SIG-M5 treated with dmso at 0.1 percent for 504 hours (cell line): ENCODE results near the gene PRTFDC1.
"Not testable (repeated sequence)": the region's sequence is repeated elsewhere in the genome, so short reads cannot be mapped to it uniquely, and the experiment has no call there.

Source experiments
- DNase-seq: peaks from one replicate; lab custom pipeline; 2025; ENCODE audit not compliant: unreplicated experiment; lab: John Stamatoyannopoulos, UW

PRTFDC1 gene

GRCh38 chr10:24935504-24936292, 16.7 kb downstream of the PRTFDC1 start:
- no peak for DNase-seq

GRCh38 chr10:24931236-24931635, 21.2 kb downstream of the PRTFDC1 start:
- no peak for DNase-seq

GRCh38 chr10:24930427-24930826, 22.0 kb downstream of the PRTFDC1 start:
- no peak for DNase-seq

- DNase-seq = no peak
These were observed 22.5 kb downstream of the PRTFDC1 start for GRCh38 chr10:24929904-24930303.

- DNase-seq = no peak
These were observed 23.3 kb downstream of the PRTFDC1 start for GRCh38 chr10:24929056-24929544.

GRCh38 chr10:24928163-24928562, 24.2 kb downstream of the PRTFDC1 start:
- DNase-seq = no peak

- no peak for DNase-seq
These were observed 25.8 kb downstream of the PRTFDC1 start for GRCh38 chr10:24926557-24926956.

GRCh38 chr10:24925799-24926198, 26.6 kb downstream of the PRTFDC1 start:
- no peak for DNase-seq

GRCh38 chr10:24924483-24924882, 27.9 kb downstream of the PRTFDC1 start:
- DNase-seq = not testable (repeated sequence)

GRCh38 chr10:24922222-24922868, 30.1 kb downstream of the PRTFDC1 start:
- not testable (repeated sequence) for DNase-seq

GRCh38 chr10:24920907-24921881, 31.2 kb downstream of the PRTFDC1 start:
- no peak for DNase-seq

GRCh38 chr10:24920192-24920591, 32.2 kb downstream of the PRTFDC1 start:
- DNase-seq = not testable (repeated sequence)

- DNase-seq = not testable (repeated sequence)
These were observed 32.8 kb downstream of the PRTFDC1 start for GRCh38 chr10:24919629-24920028.

- DNase-seq = no peak
These were observed 34.4 kb downstream of the PRTFDC1 start for GRCh38 chr10:24917979-24918378.

GRCh38 chr10:24917493-24917892, 34.9 kb downstream of the PRTFDC1 start:
- DNase-seq = no peak

GRCh38 chr10:24916365-24916764, 36.0 kb downstream of the PRTFDC1 start:
- DNase-seq = no peak

- DNase-seq = no peak
These were observed 37.1 kb downstream of the PRTFDC1 start for GRCh38 chr10:24915304-24915703.

GRCh38 chr10:24914148-24914547, 38.3 kb downstream of the PRTFDC1 start:
- no peak for DNase-seq

GRCh38 chr10:24912215-24912614, 40.2 kb downstream of the PRTFDC1 start:
- DNase-seq = no peak

GRCh38 chr10:24911029-24911428, 41.4 kb downstream of the PRTFDC1 start:
- no peak for DNase-seq

- no peak for DNase-seq
These were observed 41.8 kb downstream of the PRTFDC1 start for GRCh38 chr10:24910574-24910973.
